B cell (primary cell): ENCODE measurements around the gene FLNA. TPM values are rescaled to one million over a fixed set of nuclear protein-coding genes. Genes with fewer than 3 reads are reported as not detected.

Source experiments
- ATAC-seq: fragments of 200-7000 bp; cut with Tn5 transposase; one replicate; pipeline ENCODE4 v1.10.0; 2021; ENCODE audit warnings: low read depth, mild to moderate bottlenecking, moderate number of reproducible peaks, moderate library complexity
- CTCF ChIA-PET: fragments of 350-600 bp; sonication (Branson Sonifier 250); formaldehyde crosslinking; loops from one replicate; lab custom pipeline; 2021; ENCODE audit warnings: antibody characterized with exemption, inconsistent platforms; lab: Charles Lee
- POLR2A ChIA-PET: fragments of 350-600 bp; sonication (Branson Sonifier 250); formaldehyde crosslinking; loops from one replicate; lab custom pipeline; 2021; ENCODE audit warnings: antibody characterized with exemption; lab: Charles Lee
- DNase-seq: peaks from one replicate; pipeline ENCODE4 v3.0.0; 2013
- H2AFZ ChIP-seq: 2 replicates; pipeline ENCODE4 v1.6.1; 2012; ENCODE audit warnings: mild to moderate bottlenecking, low read depth, low read length; ENCODE audit not compliant: insufficient read depth, poor library complexity, severe bottlenecking
- H3K27ac ChIP-seq, 2 donors: 1 replicate in 1 of 2; 2 replicates in 1 of 2; pipeline ENCODE4 v1.5.1; 2012 to 2013; ENCODE audit warnings: low read length in 2 of 2, mild to moderate bottlenecking in 2 of 2, moderate library complexity in 1 of 2
- H3K27me3 ChIP-seq, 4 experiments: fragments of 200-600 bp in 1 of 4; sonication (generic) in 1 of 4; replicated peaks in 1 of 4; 1 replicate in 2 of 4; 2 replicates in 2 of 4; pipeline versions ENCODE4 v1.6.1 to v1.7.0; 2013 to 2016; ENCODE audit warnings: low read length in 3 of 4, mild to moderate bottlenecking in 2 of 4, mixed read lengths in 1 of 4, moderate library complexity in 1 of 4; ENCODE audit not compliant: insufficient read depth in 4 of 4, control insufficient read depth in 3 of 4; ENCODE audit errors: control extremely low read depth in 1 of 4
- H3K36me3 ChIP-seq, 2 experiments: replicated peaks in 1 of 2; 1 replicate in 1 of 2; 2 replicates in 1 of 2; pipeline versions ENCODE4 v1.6.1 to v1.7.1; 2013; ENCODE audit warnings: low read length in 1 of 2; ENCODE audit not compliant: insufficient read depth in 2 of 2, control insufficient read depth in 1 of 2; ENCODE audit errors: control extremely low read depth in 1 of 2, extremely low read depth in 1 of 2
- H3K4me1 ChIP-seq, 2 donors: fragments of 200-600 bp in 1 of 2; sonication (generic) in 1 of 2; 1 replicate in 1 of 2; 2 replicates in 1 of 2; pipeline versions ENCODE4 v1.5.1 to v1.6.1; 2013 to 2017; ENCODE audit warnings: low read length in 2 of 2; ENCODE audit not compliant: control insufficient read depth in 2 of 2, insufficient read depth in 2 of 2
- H3K4me2 ChIP-seq: replicated peaks from 2 replicates; pipeline ENCODE3; 2012; ENCODE audit warnings: mild to moderate bottlenecking, low read depth, low read length; ENCODE audit not compliant: poor library complexity, severe bottlenecking
- H3K4me3 ChIP-seq, 5 experiments: fragments of 200-600 bp in 1 of 5; sonication (generic) in 1 of 5; 1 replicate in 3 of 5; 2 replicates in 2 of 5; pipeline versions ENCODE4 v1.5.1 to v1.7.0; 2011 to 2016; ENCODE audit warnings: low read length in 4 of 5, mild to moderate bottlenecking in 4 of 5, low read depth in 2 of 5, control low read depth in 1 of 5, moderate library complexity in 1 of 5; ENCODE audit not compliant: insufficient read depth in 1 of 5; ENCODE audit errors: control extremely low read depth in 1 of 5, extremely low read depth in 1 of 5
- H3K79me2 ChIP-seq: fragments of 200-600 bp; sonication (generic); one replicate; pipeline ENCODE4 v1.6.0; 2016; ENCODE audit warnings: low read length; ENCODE audit not compliant: control insufficient read depth, insufficient read depth
- H3K9ac ChIP-seq: fragments of 200-600 bp; sonication (generic); 2 replicates; pipeline ENCODE4 v1.6.1; 2017; ENCODE audit warnings: mild to moderate bottlenecking, low read length, moderate library complexity
- H3K9me3 ChIP-seq, 3 donors: one replicate each; pipeline versions ENCODE4 v1.6.1 to v1.7.1; 2013; ENCODE audit warnings: low read length in 2 of 3; ENCODE audit not compliant: control insufficient read depth in 2 of 3, insufficient read depth in 1 of 3; ENCODE audit errors: control extremely low read depth in 1 of 3
- H4K20me1 ChIP-seq: 2 replicates; pipeline ENCODE4 v1.6.0; 2012; ENCODE audit warnings: mild to moderate bottlenecking, low read length; ENCODE audit not compliant: insufficient read depth, control insufficient read depth, poor library complexity, severe bottlenecking
- H3K27ac Mint-ChIP-seq: one replicate; pipeline ENCODE4 v1.8.0; 2021; ENCODE audit warnings: mixed read lengths
- H3K27me3 Mint-ChIP-seq: one replicate; pipeline ENCODE4 v1.8.0; 2021; ENCODE audit warnings: mixed read lengths
- H3K4me1 Mint-ChIP-seq: one replicate; pipeline ENCODE4 v1.8.0; 2021; ENCODE audit warnings: mixed read lengths
- H3K4me3 Mint-ChIP-seq: one replicate; pipeline ENCODE4 v1.8.0; 2021; ENCODE audit warnings: mixed read lengths
- H3K9me3 Mint-ChIP-seq: one replicate; pipeline ENCODE4 v1.8.0; 2022; ENCODE audit warnings: mixed read lengths; ENCODE audit not compliant: insufficient read depth
- CTCF ChIP-seq: fragments of 200-600 bp; IDR thresholded peaks from one replicate; pipeline ENCODE4 v1.8.0; 2022; ENCODE audit warnings: antibody characterized with exemption, mild to moderate bottlenecking
- EZH2 ChIP-seq: IDR thresholded peaks from 2 replicates; pipeline ENCODE4 v1.6.1; 2012; ENCODE audit warnings: borderline replicate concordance, low read depth, mild to moderate bottlenecking, moderate library complexity, low read length; ENCODE audit not compliant: insufficient read depth, poor library complexity, severe bottlenecking
- WGBS: methylation state at CpG from one replicate; pipeline ENCODE4 v1.1.5; 2013; ENCODE audit warnings: missing lambda C conversion rate; ENCODE audit not compliant: insufficient coverage; 5-methylcytosine and 5-hydroxymethylcytosine counted together
- intact Hi-C: fragments of 100-400 bp; cut with micrococcal nuclease; formaldehyde crosslinking; loops from one replicate; pipeline ENCODE4 v1.10.0; 2022
- polyA plus RNA-seq: library from polyadenylated mRNA; depleted of rRNA; stranded (reverse); fragments of >200 nt; gene quantifications from 2 replicates; pipeline ENCODE4 v1.2.3, GENCODE V29; 2012
- total RNA-seq, 2 donors: library from RNA; stranded (reverse); fragments of 120-200 nt in 1 of 2; gene quantifications; 1 replicate in 1 of 2; 2 replicates in 1 of 2; pipeline versions ENCODE4 v1.2.3 to v1.2.4, GENCODE V29; 2013 to 2022

FLNA gene
- total and polyA plus RNA-seq, 2 donors (not counting 1 experiment from before 2014, with no cell fraction given), result 342 to 510 TPM

DNA sequence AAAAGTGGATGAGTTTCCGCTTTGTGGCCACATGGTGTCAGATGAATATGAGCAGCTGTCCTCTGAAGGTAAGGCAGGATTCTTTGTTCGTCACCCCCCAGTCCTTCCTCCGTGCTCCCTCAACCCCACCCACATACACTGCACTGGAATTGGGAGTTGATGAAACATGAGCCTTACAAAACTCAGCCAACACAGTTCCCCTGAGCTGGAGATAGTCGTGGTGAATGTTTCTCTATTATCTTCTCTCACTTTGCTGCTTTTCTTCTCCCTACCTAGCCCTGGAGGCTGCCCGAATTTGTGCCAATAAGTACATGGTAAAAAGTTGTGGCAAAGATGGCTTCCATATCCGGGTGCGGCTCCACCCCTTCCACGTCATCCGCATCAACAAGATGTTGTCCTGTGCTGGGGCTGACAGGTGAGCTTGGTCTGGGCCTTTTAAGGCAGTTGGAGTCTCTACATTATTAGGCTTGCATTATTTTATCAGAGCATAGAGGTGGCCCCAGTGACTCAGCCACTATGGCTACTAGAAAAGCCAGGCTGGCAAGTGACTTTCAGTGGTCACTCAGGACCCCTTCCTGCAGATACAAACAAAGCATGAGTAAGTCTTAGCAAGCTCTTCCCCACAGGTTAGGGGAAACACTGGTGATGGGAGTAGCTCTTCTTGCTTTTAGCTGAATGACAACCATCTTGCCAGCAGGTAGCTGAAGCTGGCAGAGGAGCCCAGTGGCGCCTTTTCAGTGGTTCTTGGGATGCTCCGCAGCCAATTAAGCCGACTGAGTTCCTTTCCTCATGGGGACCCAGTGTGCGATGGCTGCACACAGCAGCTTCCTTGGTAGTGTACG lies 25.3 kb upstream of the FLNA start:
- Mint-ChIP-seq H3K4me1 (peaks cover 17% of the 10 kb centered on the region), H3K27ac (peak overlapping the region; percentile 99), H3K9me3 (no peaks in the 10 kb centered on the region), H3K4me3 (peak overlapping the region; percentile 99), H3K27me3 (no peaks in the 10 kb centered on the region)
- Histone ChIP-seq H3K36me3 (peaks cover 0 to 24% of the 10 kb centered on the region in 2 experiments), H3K9ac (peak overlapping the region; percentile 86), H3K4me1 (peaks cover 12 to 20% of the 10 kb centered on the region in 2 donors), H3K79me2 (no peaks in the 10 kb centered on the region), H3K27me3 (no peaks in the 10 kb centered on the region), H4K20me1 (peaks cover 30% of the 10 kb centered on the region), H2AFZ (no peak overlapping the region), H3K9me3 (no peaks in the 10 kb centered on the region), H3K27ac (peak overlapping the region; percentile 13 to 100), H3K4me3 (peak overlapping the region; percentile 63 to 96 (median 78)), H3K4me2 (peak overlapping the region; percentile 81)
- 74% methylated on average over 3 of the region's 14 CpGs for WGBS
- DNase-seq (no peak), ATAC-seq (no peak)
- TF ChIP-seq EZH2 (no peak), CTCF (no peak)
- intact Hi-C loops, result loop anchor here (5.0 kb wide), 2 partner anchors 93 to 118 kb away; partner anchors contain the start of genes FAM3A and SLC10A3
- CTCF ChIA-PET, result interaction anchor here (0.7 to 3.2 kb wide), 4 partner anchors 9 to 133 kb away, joined by 3 to 17 read pairs (median 4); partner anchors contain the start of gene DNASE1L1
- POLR2A ChIA-PET, result interaction anchor here (1.0 to 3.4 kb wide), 6 partner anchors 10 to 133 kb away, joined by 3 to 31 read pairs (median 4); partner anchors contain the start of genes ATP6AP1, DNASE1L1, PLXNA3 and TAFAZZIN
